ENCODE results near the gene TMEM74B. TPM values are rescaled to one million over a fixed set of nuclear protein-coding genes. Genes with fewer than 3 reads are reported as not detected.

TMEM74B gene
- total RNA-seq, 1 experiment from 2014 or later = 1.1 TPM

DNA sequence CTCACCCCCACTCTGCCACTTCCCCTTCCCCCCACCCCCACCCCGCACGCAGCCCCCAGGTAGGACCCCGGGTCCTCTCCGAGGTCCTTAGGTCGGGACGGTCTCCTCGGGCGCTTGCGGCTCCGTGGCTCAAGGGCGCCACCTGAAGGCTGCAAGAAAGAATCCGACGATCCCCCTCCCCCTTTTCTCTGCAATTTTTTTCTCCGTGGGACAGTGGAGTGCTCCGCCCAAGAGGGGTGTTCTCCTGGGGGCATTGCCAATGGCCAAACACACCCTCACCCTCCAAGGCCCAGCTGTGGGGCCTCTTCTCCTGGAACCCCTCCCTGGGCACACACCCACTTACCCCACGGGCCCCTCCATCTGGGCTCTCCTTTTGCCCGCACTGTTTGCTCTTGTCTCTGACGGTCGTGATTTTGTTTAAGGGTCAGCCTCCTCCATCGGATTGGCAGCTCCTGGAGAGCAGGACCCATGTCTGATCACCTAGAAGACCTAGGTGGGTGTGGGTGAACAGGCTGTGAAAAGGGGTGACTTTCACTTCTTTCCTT is 1.1 kb upstream of the TMEM74B start:
- ATAC-seq = peak; percentile 81
- peak overlapping the region; percentile 18 to 36; a peak in 2 of 4 replicates for H3K4me3 ChIP-seq (ENCODE audit: low read depth in 2 of 2, low read length in 2 of 2)
- in situ Hi-C loops (cut with HindIII; ENCODE audit: low pct_unique_long_range_greater_than_20kb, low sequenced_read_pairs) = no loop called here
- BruUV-seq (replicated peaks) = no TSS peak
- intact Hi-C loops (cut with micrococcal nuclease; ENCODE audit: unreplicated experiment) = no loop called here
- peaks cover 12% of the 10 kb centered on the region for H3K27me3 ChIP-seq (ENCODE audit: control insufficient read depth, insufficient read depth, low read length)
- TF ChIP-seq, protein P1, sequence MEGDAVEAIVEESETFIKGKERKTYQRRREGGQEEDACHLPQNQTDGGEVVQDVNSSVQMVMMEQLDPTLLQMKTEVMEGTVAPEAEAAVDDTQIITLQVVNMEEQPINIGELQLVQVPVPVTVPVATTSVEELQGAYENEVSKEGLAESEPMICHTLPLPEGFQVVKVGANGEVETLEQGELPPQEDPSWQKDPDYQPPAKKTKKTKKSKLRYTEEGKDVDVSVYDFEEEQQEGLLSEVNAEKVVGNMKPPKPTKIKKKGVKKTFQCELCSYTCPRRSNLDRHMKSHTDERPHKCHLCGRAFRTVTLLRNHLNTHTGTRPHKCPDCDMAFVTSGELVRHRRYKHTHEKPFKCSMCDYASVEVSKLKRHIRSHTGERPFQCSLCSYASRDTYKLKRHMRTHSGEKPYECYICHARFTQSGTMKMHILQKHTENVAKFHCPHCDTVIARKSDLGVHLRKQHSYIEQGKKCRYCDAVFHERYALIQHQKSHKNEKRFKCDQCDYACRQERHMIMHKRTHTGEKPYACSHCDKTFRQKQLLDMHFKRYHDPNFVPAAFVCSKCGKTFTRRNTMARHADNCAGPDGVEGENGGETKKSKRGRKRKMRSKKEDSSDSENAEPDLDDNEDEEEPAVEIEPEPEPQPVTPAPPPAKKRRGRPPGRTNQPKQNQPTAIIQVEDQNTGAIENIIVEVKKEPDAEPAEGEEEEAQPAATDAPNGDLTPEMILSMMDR (IDR thresholded peaks at IDR 0.05) = peak; percentile 89
- no peak for TF ChIP-seq SIN3A (IDR thresholded peaks at IDR 0.05; ENCODE audit: borderline replicate concordance, insufficient read depth, low read depth, low read length)
- TF ChIP-seq POLR2AphosphoS5 (IDR thresholded peaks at IDR 0.05; ENCODE audit: low read depth, low read length) = no peak
- TF ChIP-seq, protein P2, sequence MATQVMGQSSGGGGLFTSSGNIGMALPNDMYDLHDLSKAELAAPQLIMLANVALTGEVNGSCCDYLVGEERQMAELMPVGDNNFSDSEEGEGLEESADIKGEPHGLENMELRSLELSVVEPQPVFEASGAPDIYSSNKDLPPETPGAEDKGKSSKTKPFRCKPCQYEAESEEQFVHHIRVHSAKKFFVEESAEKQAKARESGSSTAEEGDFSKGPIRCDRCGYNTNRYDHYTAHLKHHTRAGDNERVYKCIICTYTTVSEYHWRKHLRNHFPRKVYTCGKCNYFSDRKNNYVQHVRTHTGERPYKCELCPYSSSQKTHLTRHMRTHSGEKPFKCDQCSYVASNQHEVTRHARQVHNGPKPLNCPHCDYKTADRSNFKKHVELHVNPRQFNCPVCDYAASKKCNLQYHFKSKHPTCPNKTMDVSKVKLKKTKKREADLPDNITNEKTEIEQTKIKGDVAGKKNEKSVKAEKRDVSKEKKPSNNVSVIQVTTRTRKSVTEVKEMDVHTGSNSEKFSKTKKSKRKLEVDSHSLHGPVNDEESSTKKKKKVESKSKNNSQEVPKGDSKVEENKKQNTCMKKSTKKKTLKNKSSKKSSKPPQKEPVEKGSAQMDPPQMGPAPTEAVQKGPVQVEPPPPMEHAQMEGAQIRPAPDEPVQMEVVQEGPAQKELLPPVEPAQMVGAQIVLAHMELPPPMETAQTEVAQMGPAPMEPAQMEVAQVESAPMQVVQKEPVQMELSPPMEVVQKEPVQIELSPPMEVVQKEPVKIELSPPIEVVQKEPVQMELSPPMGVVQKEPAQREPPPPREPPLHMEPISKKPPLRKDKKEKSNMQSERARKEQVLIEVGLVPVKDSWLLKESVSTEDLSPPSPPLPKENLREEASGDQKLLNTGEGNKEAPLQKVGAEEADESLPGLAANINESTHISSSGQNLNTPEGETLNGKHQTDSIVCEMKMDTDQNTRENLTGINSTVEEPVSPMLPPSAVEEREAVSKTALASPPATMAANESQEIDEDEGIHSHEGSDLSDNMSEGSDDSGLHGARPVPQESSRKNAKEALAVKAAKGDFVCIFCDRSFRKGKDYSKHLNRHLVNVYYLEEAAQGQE (IDR thresholded peaks at IDR 0.05; ENCODE audit: insufficient read depth in 1 of 2, low read depth in 2 of 2, low read length in 1 of 2) = no peak
- no peak for TF ChIP-seq TCF7L2 (IDR thresholded peaks at IDR 0.05; ENCODE audit: low read depth, low read length)
- no peaks in the 10 kb centered on the region for H3K36me3 ChIP-seq (ENCODE audit: control insufficient read depth, insufficient read depth, low read length)
- ChIA-PET CTCF (interaction anchor here (0.5 to 0.7 kb wide), 4 partner anchors 221 to 1277 kb away, joined by 3 to 6 read pairs (median 4); no protein-coding TSS in a partner anchor), POLR2A (no interaction called here)
- no peak for DNase-seq (ENCODE audit: low read depth, low spot score)
- no peaks in the 10 kb centered on the region for H3K9me3 ChIP-seq (ENCODE audit: control insufficient read depth, insufficient read depth, low read depth, low read length)
- peaks cover 3% of the 10 kb centered on the region; the same call in 1 of the 2 replicates for H3K4me1 ChIP-seq (ENCODE audit: control insufficient read depth, insufficient read depth, low read length)
- H3K27ac ChIP-seq (ENCODE audit: low read length) = no peak overlapping the region

DNA sequence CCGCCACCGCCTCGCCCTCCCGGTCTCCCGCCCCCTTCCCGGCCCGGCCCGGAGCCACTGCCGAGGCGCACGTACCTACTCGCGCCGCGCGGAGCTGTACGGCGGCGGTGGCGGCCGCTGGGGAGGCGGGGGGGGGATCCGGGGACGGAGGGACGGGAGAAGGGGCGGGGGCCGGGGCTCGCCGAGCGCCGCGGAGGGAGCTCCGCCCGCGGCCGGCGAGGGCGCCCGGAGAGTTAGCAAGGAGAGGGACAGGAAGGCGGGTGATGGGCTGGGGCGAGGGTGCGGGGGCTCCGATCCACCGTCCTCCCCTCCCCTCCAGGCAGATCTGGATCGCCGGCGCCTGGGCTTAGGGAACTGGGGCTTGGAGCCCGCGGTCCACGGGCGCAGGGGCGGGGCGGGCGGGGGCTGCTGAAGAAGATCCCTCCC is 548 bp upstream of the TMEM74B start:
- intact Hi-C loops (cut with micrococcal nuclease; ENCODE audit: unreplicated experiment) (no loop called here), in situ Hi-C loops (cut with HindIII; ENCODE audit: low pct_unique_long_range_greater_than_20kb, low sequenced_read_pairs) (no loop called here)
- ATAC-seq (peak; percentile 57), DNase-seq (ENCODE audit: low read depth, low spot score) (no peak)
- Histone ChIP-seq H3K36me3 (ENCODE audit: control insufficient read depth, insufficient read depth, low read length) (no peaks in the 10 kb centered on the region), H3K4me3 (ENCODE audit: low read depth in 2 of 2, low read length in 2 of 2) (peak overlapping the region; percentile 29 to 36), H3K9me3 (ENCODE audit: control insufficient read depth, insufficient read depth, low read depth, low read length) (no peaks in the 10 kb centered on the region), H3K4me1 (ENCODE audit: control insufficient read depth, insufficient read depth, low read length) (peaks cover 3% of the 10 kb centered on the region; the same call in 1 of the 2 replicates), H3K27me3 (ENCODE audit: control insufficient read depth, insufficient read depth, low read length) (peaks cover 12% of the 10 kb centered on the region), H3K27ac (ENCODE audit: low read length) (no peak overlapping the region)
- TF ChIP-seq POLR2AphosphoS5 (IDR thresholded peaks at IDR 0.05; ENCODE audit: low read depth, low read length) (no peak), TCF7L2 (IDR thresholded peaks at IDR 0.05; ENCODE audit: low read depth, low read length) (no peak), SIN3A (IDR thresholded peaks at IDR 0.05; ENCODE audit: borderline replicate concordance, insufficient read depth, low read depth, low read length) (no peak)
- TF ChIP-seq, protein P2 (IDR thresholded peaks at IDR 0.05; ENCODE audit: insufficient read depth in 1 of 2, low read depth in 2 of 2, low read length in 1 of 2) = no peak
- TF ChIP-seq, protein P1 (IDR thresholded peaks at IDR 0.05) = no peak
- ChIA-PET CTCF (interaction anchor here (0.5 to 0.7 kb wide), 5 partner anchors 221 to 1278 kb away, joined by 3 to 6 read pairs (median 4); no protein-coding TSS in a partner anchor), POLR2A (no interaction called here)
- no TSS peak for BruUV-seq (replicated peaks)
